Heart left ventricle (tissue), 13 donors: Measurements from ENCODE around the gene FOXG1.

ENCODE experiments used
- CTCF ChIP-seq, 12 donors: fragments of 200-600 bp; sonication (generic) in 4 of 12; IDR thresholded peaks; one replicate each; pipeline versions ENCODE4 v1.5.0 to v1.8.0; 2018 to 2022; ENCODE audit warnings: antibody characterized with exemption in 12 of 12, mild to moderate bottlenecking in 5 of 12
- POLR2A ChIP-seq, 2 donors: fragments of 450-650 bp; IDR thresholded peaks; one replicate each; pipeline ENCODE4 v1.6.1; 2017; ENCODE audit warnings: antibody characterized with exemption in 2 of 2, mild to moderate bottlenecking in 2 of 2, moderate library complexity in 2 of 2
- donor health status: ischemic (EF 13 %, LVEDD 7.1; RV severe dilation, severe dysfunction).
- donor health status: DM: no; HTN: yes; CAD: no.
- donor health status: DM: no; HTN: no; CAD: no.
- donor health status: ischemic (EF 25% LVEDD 6.9; RV normal size, moderate dysfunction).
- donor health status: ischemic (EF 25% LVEDD 5.7; RV mildly dilated, moderate dysfunction).
- donor health status: ischemic (EF 35%, LVEDD 5.7; RV mildly dilated, moderate dysfunction).
- donor health status: nonischemic (EF 11% LVEDD 7.7; RV severe dilation, severe dysfunction).
- donor health status: DM: yes; HTN: yes; CAD: no.
- donor health status: PGD.
- donor health status: ischemic (EF 29% LVEDD 5.4; RV normal size, mild dysfunction).
- donor health status: nonischemic (EF 23%, LVEDD 6.1; RV moderate dilation, normal function).

DNA sequence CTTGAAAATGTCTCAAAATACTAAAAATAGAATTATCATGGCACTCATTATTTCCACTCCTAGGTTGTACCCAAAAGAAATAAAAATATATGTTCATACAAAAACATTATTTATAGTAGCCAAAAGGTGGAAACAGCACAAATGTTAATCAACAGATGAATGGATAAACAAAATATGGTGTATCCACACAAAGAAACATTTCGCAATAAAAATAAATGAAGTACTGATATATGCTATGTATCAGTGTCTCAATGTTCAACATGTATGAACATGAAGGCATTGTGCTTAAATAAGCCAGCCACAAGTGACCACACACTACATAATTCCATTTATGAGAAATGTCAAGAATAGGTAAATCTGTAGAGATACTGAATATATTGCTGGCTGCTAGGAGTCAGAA lies 40.9 kb downstream of the FOXG1 start:
- TF ChIP-seq CTCF (IDR thresholded peaks at IDR 0.05), result no peak
- no peak for TF ChIP-seq POLR2A (IDR thresholded peaks at IDR 0.05)
